H1 (cell line): ENCODE measurements around the gene MPEG1. TPM values are rescaled to one million over a fixed set of nuclear protein-coding genes. Genes with fewer than 3 reads are reported as not detected.

Experiments
- CTCF ChIA-PET: fragments of 300-600 bp; sonication (Branson Sonifier 250); formaldehyde crosslinking; loops from one replicate; lab custom pipeline; 2021; ENCODE audit not compliant: partially characterized antibody; lab: Charles Lee
- POLR2A ChIA-PET: fragments of 300-600 bp; sonication (Branson Sonifier 250); formaldehyde crosslinking; loops from one replicate; lab custom pipeline; 2021; ENCODE audit warnings: inconsistent platforms; ENCODE audit not compliant: partially characterized antibody; lab: Charles Lee
- DNase-seq, 2 experiments: peaks; one replicate each; pipeline versions ENCODE4 v3.0.0 to v3.0.0-alpha.2; 2010 to 2022; ENCODE audit warnings: low spot score in 2 of 2, low read depth in 1 of 2, mixed read lengths in 1 of 2
- FAIRE-seq: peaks from 2 replicates; lab custom pipeline; 2011; peaks lifted over from hg19 to GRCh38; lab: Jason Lieb, UNC
- H2AFZ ChIP-seq: 2 replicates; pipeline ENCODE4 v1.8.1; 2012; ENCODE audit warnings: low read length, inconsistent platforms
- H2AK5ac ChIP-seq: 2 replicates; pipeline ENCODE4 v1.6.1; 2013; ENCODE audit warnings: low read depth, low read length
- H2BK120ac ChIP-seq: replicated peaks from 2 replicates; pipeline ENCODE3; 2013; ENCODE audit warnings: low read depth, low read length, inconsistent platforms
- H2BK12ac ChIP-seq: 2 replicates; pipeline ENCODE4 v1.6.1; 2013; ENCODE audit warnings: low read depth, low read length
- H2BK15ac ChIP-seq: 2 replicates; pipeline ENCODE4 v1.6.1; 2013; ENCODE audit warnings: low read length
- H2BK20ac ChIP-seq: 2 replicates; pipeline ENCODE4 v1.6.1; 2013; ENCODE audit warnings: low read length
- H2BK5ac ChIP-seq: 2 replicates; pipeline ENCODE4 v1.6.1; 2013; ENCODE audit warnings: low read depth, low read length
- H3K14ac ChIP-seq: 2 replicates; pipeline ENCODE4 v1.6.1; 2013; ENCODE audit warnings: inconsistent platforms; ENCODE audit not compliant: insufficient read length
- H3K18ac ChIP-seq: 2 replicates; pipeline ENCODE4 v1.6.1; 2013; ENCODE audit warnings: low read length; ENCODE audit errors: extremely low read depth
- H3K23ac ChIP-seq: 2 replicates; pipeline ENCODE4 v1.6.1; 2013; ENCODE audit warnings: inconsistent platforms; ENCODE audit not compliant: insufficient read length
- H3K23me2 ChIP-seq: 2 replicates; pipeline ENCODE4 v1.6.1; 2013; ENCODE audit warnings: low read depth, low read length
- H3K27ac ChIP-seq: 2 replicates; pipeline ENCODE4 v1.6.1; 2011; ENCODE audit warnings: low read depth, low read length, inconsistent platforms
- H3K27me3 ChIP-seq, 4 experiments: replicated peaks in 1 of 4; 1 replicate in 1 of 4; 2 replicates in 3 of 4; pipeline versions ENCODE4 v1.6.1 to v1.8.1; 2011 to 2013; ENCODE audit warnings: low read length in 3 of 4, mild to moderate bottlenecking in 3 of 4, inconsistent platforms in 2 of 4, mixed read lengths in 2 of 4, moderate library complexity in 1 of 4; ENCODE audit not compliant: control insufficient read depth in 3 of 4, insufficient read depth in 3 of 4; ENCODE audit errors: extremely low read depth in 1 of 4
- H3K36me3 ChIP-seq, 4 experiments: 2 replicates each; pipeline versions ENCODE4 v1.6.1 to v1.8.1; 2011 to 2013; ENCODE audit warnings: mild to moderate bottlenecking in 4 of 4, low read length in 3 of 4, moderate library complexity in 2 of 4, control low read depth in 1 of 4, inconsistent platforms in 1 of 4; ENCODE audit not compliant: insufficient read depth in 4 of 4, control insufficient read depth in 2 of 4
- H3K4ac ChIP-seq: replicated peaks from 2 replicates; pipeline ENCODE3; 2013; ENCODE audit warnings: low read length, low read depth, mixed read lengths, inconsistent platforms; ENCODE audit not compliant: insufficient read length
- H3K4me1 ChIP-seq, 4 experiments: replicated peaks in 1 of 4; 1 replicate in 1 of 4; 2 replicates in 3 of 4; pipeline versions ENCODE4 v1.6.1 to v1.8.1; 2011 to 2013; ENCODE audit warnings: low read length in 3 of 4, inconsistent platforms in 2 of 4, mixed read lengths in 1 of 4; ENCODE audit not compliant: insufficient read depth in 4 of 4, control insufficient read depth in 3 of 4
- H3K4me2 ChIP-seq, 2 experiments: 2 replicates each; pipeline versions ENCODE4 v1.6.1 to v1.8.1; 2011 to 2013; ENCODE audit warnings: low read depth in 2 of 2, low read length in 2 of 2, control low read depth in 1 of 2, inconsistent platforms in 1 of 2, mild to moderate bottlenecking in 1 of 2; ENCODE audit not compliant: insufficient read depth in 1 of 2
- H3K4me3 ChIP-seq, 4 experiments: fragments of 200-600, 300-600 bp in 1 of 4; sonication (generic), shearing (Covaris generic), sonication (Bioruptor Twin) in 1 of 4; 2 replicates each; pipeline versions ENCODE4 v1.5.1 to v1.8.1; 2011 to 2016; ENCODE audit warnings: low read length in 4 of 4, low read depth in 3 of 4, control low read depth in 2 of 4, inconsistent platforms in 2 of 4, mild to moderate bottlenecking in 2 of 4, mixed read lengths in 1 of 4, moderate library complexity in 1 of 4; ENCODE audit not compliant: insufficient read depth in 2 of 4; ENCODE audit errors: extremely low read depth in 1 of 4
- H3K56ac ChIP-seq: replicated peaks from 2 replicates; pipeline ENCODE3; 2013; ENCODE audit warnings: low read depth, mild to moderate bottlenecking, mixed read lengths, low read length, inconsistent platforms; ENCODE audit not compliant: insufficient read length
- H3K79me1 ChIP-seq: 2 replicates; pipeline ENCODE4 v1.6.1; 2013; ENCODE audit warnings: low read depth, low read length, control low read depth
- H3K79me2 ChIP-seq, 2 experiments: 2 replicates each; pipeline versions ENCODE4 v1.6.1 to v1.8.1; 2012 to 2013; ENCODE audit warnings: low read length in 2 of 2, mild to moderate bottlenecking in 2 of 2, inconsistent platforms in 1 of 2; ENCODE audit not compliant: insufficient read depth in 2 of 2, control insufficient read depth in 1 of 2
- H3K9ac ChIP-seq, 4 experiments: replicated peaks in 1 of 4; 1 replicate in 1 of 4; 2 replicates in 3 of 4; pipeline versions ENCODE4 v1.6.1 to v1.8.1; 2011 to 2013; ENCODE audit warnings: low read depth in 3 of 4, low read length in 3 of 4, control low read depth in 2 of 4, mild to moderate bottlenecking in 2 of 4, moderate library complexity in 2 of 4, inconsistent platforms in 1 of 4; ENCODE audit errors: extremely low read depth in 1 of 4
- H3K9me3 ChIP-seq, 2 experiments: 2 replicates each; pipeline versions ENCODE4 v1.6.1 to v1.8.1; 2012 to 2013; ENCODE audit warnings: mild to moderate bottlenecking in 2 of 2, moderate library complexity in 2 of 2, control low read depth in 1 of 2, inconsistent platforms in 1 of 2, low read depth in 1 of 2, low read length in 1 of 2, mixed read lengths in 1 of 2; ENCODE audit not compliant: insufficient read depth in 2 of 2
- H4K20me1 ChIP-seq, 2 experiments: replicated peaks in 1 of 2; 2 replicates each; pipeline versions ENCODE3 to v1.8.1; 2011 to 2013; ENCODE audit warnings: inconsistent platforms in 2 of 2, low read length in 2 of 2, mild to moderate bottlenecking in 1 of 2; ENCODE audit not compliant: insufficient read depth in 2 of 2, control insufficient read depth in 1 of 2
- H4K5ac ChIP-seq: 2 replicates; pipeline ENCODE4 v1.6.1; 2013; ENCODE audit warnings: low read length, low read depth, mixed read lengths, inconsistent platforms; ENCODE audit not compliant: insufficient read length
- H4K8ac ChIP-seq: 2 replicates; pipeline ENCODE4 v1.8.0; 2013; ENCODE audit warnings: mild to moderate bottlenecking, moderate library complexity, low read length, inconsistent platforms; ENCODE audit not compliant: insufficient read depth; ENCODE audit errors: extremely low read depth
- H4K91ac ChIP-seq: replicated peaks from 2 replicates; pipeline ENCODE3; 2013; ENCODE audit warnings: low read length, mixed read lengths, inconsistent platforms; ENCODE audit not compliant: insufficient read length
- BCL11A ChIP-seq, 2 experiments: IDR thresholded peaks; one replicate each; pipeline ENCODE4 v1.6.1; 2011; ENCODE audit warnings: low read depth in 2 of 2, low read length in 2 of 2, mild to moderate bottlenecking in 2 of 2
- CTBP2 ChIP-seq: IDR thresholded peaks from 2 replicates; pipeline ENCODE4 v1.7.0; 2011; ENCODE audit warnings: borderline replicate concordance, mild to moderate bottlenecking, moderate library complexity, mixed read lengths, low read length; ENCODE audit not compliant: insufficient read depth, insufficient read length
- KDM4A ChIP-seq: IDR thresholded peaks from one replicate; pipeline ENCODE4 v1.7.1; 2012; ENCODE audit warnings: low read depth, mild to moderate bottlenecking, moderate library complexity, low read length, inconsistent platforms; ENCODE audit not compliant: severe bottlenecking
- POU5F1 ChIP-seq: IDR thresholded peaks from 2 replicates; pipeline ENCODE4 v1.6.1; 2011; ENCODE audit warnings: low read depth, mild to moderate bottlenecking, low read length, moderate library complexity
- RNF2 ChIP-seq: fragments of 200-900, 300-1000 bp; sonication (generic); IDR thresholded peaks from 2 replicates; pipeline ENCODE4 v1.7.1; 2016; ENCODE audit warnings: borderline replicate concordance, low read depth, mild to moderate bottlenecking, antibody characterized with exemption, low read length; ENCODE audit not compliant: poor library complexity, severe bottlenecking; ENCODE audit errors: missing control alignments
- SUZ12 ChIP-seq: fragments of 200-600 bp; sonication (generic); IDR thresholded peaks from 2 replicates; pipeline ENCODE4 v1.6.1; 2012; ENCODE audit warnings: mild to moderate bottlenecking, inconsistent platforms, low read length, moderate library complexity, mixed read lengths
- TAF1 ChIP-seq: IDR thresholded peaks from 2 replicates; pipeline ENCODE4 v1.6.1; 2011; ENCODE audit warnings: mild to moderate bottlenecking, low read depth, low read length
- WGBS, 2 experiments: shearing (Covaris generic) in 1 of 2; methylation state at CpG; one replicate each; pipeline versions ENCODE4 v1.1.6 to v1.1.7; 2013 to 2015; ENCODE audit warnings: low lambda C conversion rate in 2 of 2, mixed read lengths in 2 of 2, inconsistent platforms in 1 of 2, low coverage in 1 of 2, missing lambda C conversion rate in 1 of 2; ENCODE audit not compliant: insufficient replicate concordance in 2 of 2, insufficient coverage in 1 of 2, insufficient read length in 1 of 2; ENCODE audit errors: extremely low coverage in 1 of 2, missing lambda C conversion rate in 1 of 2; 5-methylcytosine and 5-hydroxymethylcytosine counted together
- polyA plus RNA-seq, 7 experiments: library from polyadenylated mRNA; depleted of rRNA in 3 of 7; stranded (reverse) in 5 of 7; unstranded in 2 of 7; fragments of >200 nt in 5 of 7; fragments of 200-250 nt in 2 of 7; gene quantifications; 1 replicate in 5 of 7; 2 replicates in 1 of 7; 4 replicates in 1 of 7; pipeline versions ENCODE4 v1.2.1 to v1.2.3, GENCODE V29; 2011 to 2013; ENCODE audit warnings: missing spikeins in 2 of 7, mixed read lengths in 2 of 7
- total RNA-seq: library from RNA; stranded (reverse); fragmentation: NEBNext Ultra II Directional; extraction: Animal tissue kit (Norgen Biotek cat#: 25700); gene quantifications from 2 replicates; pipeline ENCODE4 v1.2.1, GENCODE V29; 2021

The MPEG1 gene
- total and polyA plus RNA-seq, 2 of the 8 experiments (the other 6 are each of a cell fraction or from before 2014, with no cell fraction given), result not detected

GRCh38 chr11:59180907-59181306 lies 31.8 kb downstream of the MPEG1 start:
- H3K4me3 ChIP-seq, result no peak overlapping the region
- ChIA-PET POLR2A (interaction anchor here (1.0 to 9.4 kb wide), 2 partner anchors 8 to 11 kb away, joined by 3 to 79 read pairs; partner anchors contain the start of gene DTX4), CTCF (interaction anchor here (0.6 to 9.5 kb wide), 10 partner anchors 9 to 1443 kb away, joined by 3 to 201 read pairs (median 4); partner anchors contain the start of gene DTX4)
- FAIRE-seq (no peak), DNase-seq (no peak)
- H3K56ac ChIP-seq, result no peak overlapping the region
- H2AFZ ChIP-seq, result no peak overlapping the region
- H3K79me1 ChIP-seq, result peaks cover 6% of the 10 kb centered on the region; the same call in 1 of the 2 replicates
- no peak overlapping the region for H2BK12ac ChIP-seq
- H3K9ac ChIP-seq, result no peak overlapping the region
- no peak overlapping the region for H3K23ac ChIP-seq
- H4K5ac ChIP-seq, result no peak overlapping the region
- peaks cover 0 to 3% of the 10 kb centered on the region in 2 experiments for H4K20me1 ChIP-seq
- 79% methylated on average over 2 of the region's 2 CpGs; no CpG with 5 or more reads in 1 of the 2 experiments for WGBS, 2 experiments
- no peaks in the 10 kb centered on the region for H3K9me3 ChIP-seq
- no peak overlapping the region for H4K8ac ChIP-seq
- no peak overlapping the region for H3K4ac ChIP-seq
- no peak overlapping the region for H3K14ac ChIP-seq
- no peak overlapping the region for H3K27ac ChIP-seq
- no peak overlapping the region for H2BK5ac ChIP-seq
- H3K18ac ChIP-seq, result no peak overlapping the region
- H2AK5ac ChIP-seq, result no peak overlapping the region
- H3K4me1 ChIP-seq, result peaks cover 0 to 14% (median 6%) of the 10 kb centered on the region in 4 experiments; a peak in 3 of 7 replicates
- peaks cover 0 to 11% (median 2%) of the 10 kb centered on the region in 4 experiments; a peak in 3 of 8 replicates for H3K36me3 ChIP-seq
- no peak overlapping the region for H2BK120ac ChIP-seq
- H3K27me3 ChIP-seq, result no peaks in the 10 kb centered on the region
- no peak overlapping the region for H3K4me2 ChIP-seq
- H2BK15ac ChIP-seq, result no peak overlapping the region
- no peak overlapping the region for H4K91ac ChIP-seq
- H2BK20ac ChIP-seq, result no peak overlapping the region
- TF ChIP-seq KDM4A (no peak), TAF1 (no peak), POU5F1 (no peak), CTBP2 (no peak), BCL11A (IDR thresholded peaks at IDR 0.05; ENCODE audit: low read depth in 2 of 2, low read length in 2 of 2) (no peak), RNF2 (no peak), SUZ12 (no peak)
- H3K23me2 ChIP-seq, result no peaks in the 10 kb centered on the region
- peaks cover 0 to 9% of the 10 kb centered on the region in 2 experiments; a peak in 2 of 4 replicates for H3K79me2 ChIP-seq
